Measurements from ENCODE around the gene NTSR1.

The NTSR1 gene

GRCh38 chr20:62771396-62772102 lies 62.9 kb downstream of the NTSR1 start:
- no peak for DNase-seq (ENCODE audit: low read depth)

GRCh38 chr20:62772103-62772611 lies 63.5 kb downstream of the NTSR1 start:
- DNase-seq (ENCODE audit: low read depth) = no peak

- no peak for DNase-seq (ENCODE audit: low read depth)
Measured at GRCh38 chr20:62772619-62772989, 64.0 kb downstream of the NTSR1 start.

GRCh38 chr20:62772990-62773844 lies 64.6 kb downstream of the NTSR1 start:
- no peak for DNase-seq (ENCODE audit: low read depth)

- DNase-seq (ENCODE audit: low read depth) = no peak
Measured at GRCh38 chr20:62773845-62774714, 65.4 kb downstream of the NTSR1 start.

- no peak for DNase-seq (ENCODE audit: low read depth)
Measured at GRCh38 chr20:62774762-62775161, 66.1 kb downstream of the NTSR1 start.

GRCh38 chr20:62775206-62775605 lies 66.6 kb downstream of the NTSR1 start:
- DNase-seq (ENCODE audit: low read depth) = no peak

- no peak for DNase-seq (ENCODE audit: low read depth)
Measured at GRCh38 chr20:62776035-62776691, 67.5 kb downstream of the NTSR1 start.

- no peak for DNase-seq (ENCODE audit: low read depth)
Measured at GRCh38 chr20:62776692-62777527, 68.3 kb downstream of the NTSR1 start.

GRCh38 chr20:62777528-62777830 lies 68.8 kb downstream of the NTSR1 start:
- no peak for DNase-seq (ENCODE audit: low read depth)

GRCh38 chr20:62778058-62778457 lies 69.4 kb downstream of the NTSR1 start:
- no peak for DNase-seq (ENCODE audit: low read depth)

- DNase-seq (ENCODE audit: low read depth) = no peak
Measured at GRCh38 chr20:62778601-62779416, 70.2 kb downstream of the NTSR1 start.

- DNase-seq (ENCODE audit: low read depth) = no peak
Measured at GRCh38 chr20:62779417-62779685, 70.7 kb downstream of the NTSR1 start.

- DNase-seq (ENCODE audit: low read depth) = no peak
Measured at GRCh38 chr20:62780204-62780603, 71.6 kb downstream of the NTSR1 start.

- no peak for DNase-seq (ENCODE audit: low read depth)
Measured at GRCh38 chr20:62780696-62781095, 72.1 kb downstream of the NTSR1 start.

- DNase-seq (ENCODE audit: low read depth) = no peak
Measured at GRCh38 chr20:62782149-62782892, 73.7 kb downstream of the NTSR1 start.

GRCh38 chr20:62782893-62783278 lies 74.2 kb downstream of the NTSR1 start:
- no peak for DNase-seq (ENCODE audit: low read depth)

- no peak for DNase-seq (ENCODE audit: low read depth)
Measured at GRCh38 chr20:62784497-62784896, 75.9 kb downstream of the NTSR1 start.

GRCh38 chr20:62785393-62785792 lies 76.8 kb downstream of the NTSR1 start:
- DNase-seq (ENCODE audit: low read depth) = no peak

- no peak for DNase-seq (ENCODE audit: low read depth)
Measured at GRCh38 chr20:62786157-62786556, 77.5 kb downstream of the NTSR1 start.
